ENCODE results near the gene CEP89.
"Not testable (repeated sequence)": the region's sequence is repeated elsewhere in the genome, so short reads cannot be mapped to it uniquely, and the experiment has no call there.

The CEP89 gene

GRCh38 chr19:32971715-32972540 is at the start of gene CEP89, which contains the start of gene FAAP24:
Gene CEP89 (minus strand): TSS chr19:32971958. CDS start chr19:32971874, 84 bp downstream.
Gene FAAP24 (plus strand): TSS chr19:32972242. CDS start chr19:32973197, 955 bp downstream.
- DNase-seq: peak; percentile 98

GRCh38 chr19:33010891-33011290 is 39.1 kb upstream of the CEP89 start:
- not testable (repeated sequence) for DNase-seq

GRCh38 chr19:33008738-33009137 is 37.0 kb upstream of the CEP89 start:
- no peak for DNase-seq

GRCh38 chr19:33005440-33005839 is 33.7 kb upstream of the CEP89 start:
- peak; percentile 52 for DNase-seq

- peak; percentile 1 for DNase-seq
Measured at GRCh38 chr19:33003424-33004024, 31.8 kb upstream of the CEP89 start.

- peak; percentile 68 for DNase-seq
Measured at GRCh38 chr19:33002126-33002865, 30.5 kb upstream of the CEP89 start.

- DNase-seq: no peak
Measured at GRCh38 chr19:33000910-33001309, 29.2 kb upstream of the CEP89 start.

GRCh38 chr19:33000510-33000909 is 28.8 kb upstream of the CEP89 start:
- DNase-seq: no peak

GRCh38 chr19:32998722-32999121 is 27.0 kb upstream of the CEP89 start:
- DNase-seq: no peak

GRCh38 chr19:32997716-32998355 is 26.1 kb upstream of the CEP89 start:
- DNase-seq: no peak

GRCh38 chr19:32997061-32997464 is 25.3 kb upstream of the CEP89 start:
- DNase-seq: not testable (repeated sequence)

GRCh38 chr19:32995966-32996365 is 24.2 kb upstream of the CEP89 start:
- not testable (repeated sequence) for DNase-seq

- DNase-seq: no peak
Measured at GRCh38 chr19:32988724-32989123, 17.0 kb upstream of the CEP89 start.

- DNase-seq: not testable (repeated sequence)
Measured at GRCh38 chr19:32988254-32988653, 16.5 kb upstream of the CEP89 start.

GRCh38 chr19:32982488-32982887 is 10.7 kb upstream of the CEP89 start:
- DNase-seq: not testable (repeated sequence)

- DNase-seq: not testable (repeated sequence)
Measured at GRCh38 chr19:32979807-32980206, 8.0 kb upstream of the CEP89 start.

GRCh38 chr19:32977813-32978212 is 6.1 kb upstream of the CEP89 start:
- not testable (repeated sequence) for DNase-seq

- no peak for DNase-seq
Measured at GRCh38 chr19:32977280-32977679, 5.5 kb upstream of the CEP89 start.

- DNase-seq: peak; percentile 48
Measured at GRCh38 chr19:32976223-32976805, 4.6 kb upstream of the CEP89 start.

- DNase-seq: no peak
Measured at GRCh38 chr19:32971012-32971595, 654 bp downstream of the CEP89 start.

- DNase-seq: no peak
Measured at GRCh38 chr19:32969549-32969948, 2.2 kb downstream of the CEP89 start.

GRCh38 chr19:32966750-32967149 is 5.0 kb downstream of the CEP89 start:
- no peak for DNase-seq

Measured in DMS79 (cell line).